ENCODE data around the gene NOTUM.

The NOTUM gene

DNA sequence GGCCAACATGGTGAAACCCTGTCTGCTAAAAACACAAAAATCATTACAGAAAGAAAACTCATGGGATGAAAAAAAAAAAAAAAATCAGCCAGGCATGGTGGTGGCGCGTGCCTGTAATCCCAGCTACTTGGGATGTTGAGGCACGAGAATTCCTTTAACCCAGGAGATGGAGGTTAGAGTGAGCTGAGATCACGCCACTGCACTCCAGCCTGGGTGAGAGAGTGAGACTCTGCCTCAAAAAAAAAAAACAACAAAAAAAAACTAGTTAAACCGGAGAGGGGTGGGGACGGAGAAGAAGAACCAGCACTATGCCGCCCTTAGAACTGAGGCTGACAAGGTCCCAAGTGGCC is 7.4 kb upstream of the NOTUM start:
- TF ChIP-seq, protein P1, sequence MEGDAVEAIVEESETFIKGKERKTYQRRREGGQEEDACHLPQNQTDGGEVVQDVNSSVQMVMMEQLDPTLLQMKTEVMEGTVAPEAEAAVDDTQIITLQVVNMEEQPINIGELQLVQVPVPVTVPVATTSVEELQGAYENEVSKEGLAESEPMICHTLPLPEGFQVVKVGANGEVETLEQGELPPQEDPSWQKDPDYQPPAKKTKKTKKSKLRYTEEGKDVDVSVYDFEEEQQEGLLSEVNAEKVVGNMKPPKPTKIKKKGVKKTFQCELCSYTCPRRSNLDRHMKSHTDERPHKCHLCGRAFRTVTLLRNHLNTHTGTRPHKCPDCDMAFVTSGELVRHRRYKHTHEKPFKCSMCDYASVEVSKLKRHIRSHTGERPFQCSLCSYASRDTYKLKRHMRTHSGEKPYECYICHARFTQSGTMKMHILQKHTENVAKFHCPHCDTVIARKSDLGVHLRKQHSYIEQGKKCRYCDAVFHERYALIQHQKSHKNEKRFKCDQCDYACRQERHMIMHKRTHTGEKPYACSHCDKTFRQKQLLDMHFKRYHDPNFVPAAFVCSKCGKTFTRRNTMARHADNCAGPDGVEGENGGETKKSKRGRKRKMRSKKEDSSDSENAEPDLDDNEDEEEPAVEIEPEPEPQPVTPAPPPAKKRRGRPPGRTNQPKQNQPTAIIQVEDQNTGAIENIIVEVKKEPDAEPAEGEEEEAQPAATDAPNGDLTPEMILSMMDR (IDR thresholded peaks at IDR 0.05; ENCODE audit: control extremely low read depth, extremely low read depth, low read depth, missing control alignments) = no peak
- CTCF ChIA-PET = interaction anchor here (1.2 to 2.7 kb wide), 3 partner anchors 8 to 185 kb away, joined by 3 to 22 read pairs (median 4); no protein-coding TSS in a partner anchor
- no peak for DNase-seq (ENCODE audit: extremely low spot score)
- POLR2A ChIA-PET = interaction anchor here (0.6 kb wide), 1 partner anchor 165 kb away, joined by 8 read pairs; no protein-coding TSS in a partner anchor

DNA sequence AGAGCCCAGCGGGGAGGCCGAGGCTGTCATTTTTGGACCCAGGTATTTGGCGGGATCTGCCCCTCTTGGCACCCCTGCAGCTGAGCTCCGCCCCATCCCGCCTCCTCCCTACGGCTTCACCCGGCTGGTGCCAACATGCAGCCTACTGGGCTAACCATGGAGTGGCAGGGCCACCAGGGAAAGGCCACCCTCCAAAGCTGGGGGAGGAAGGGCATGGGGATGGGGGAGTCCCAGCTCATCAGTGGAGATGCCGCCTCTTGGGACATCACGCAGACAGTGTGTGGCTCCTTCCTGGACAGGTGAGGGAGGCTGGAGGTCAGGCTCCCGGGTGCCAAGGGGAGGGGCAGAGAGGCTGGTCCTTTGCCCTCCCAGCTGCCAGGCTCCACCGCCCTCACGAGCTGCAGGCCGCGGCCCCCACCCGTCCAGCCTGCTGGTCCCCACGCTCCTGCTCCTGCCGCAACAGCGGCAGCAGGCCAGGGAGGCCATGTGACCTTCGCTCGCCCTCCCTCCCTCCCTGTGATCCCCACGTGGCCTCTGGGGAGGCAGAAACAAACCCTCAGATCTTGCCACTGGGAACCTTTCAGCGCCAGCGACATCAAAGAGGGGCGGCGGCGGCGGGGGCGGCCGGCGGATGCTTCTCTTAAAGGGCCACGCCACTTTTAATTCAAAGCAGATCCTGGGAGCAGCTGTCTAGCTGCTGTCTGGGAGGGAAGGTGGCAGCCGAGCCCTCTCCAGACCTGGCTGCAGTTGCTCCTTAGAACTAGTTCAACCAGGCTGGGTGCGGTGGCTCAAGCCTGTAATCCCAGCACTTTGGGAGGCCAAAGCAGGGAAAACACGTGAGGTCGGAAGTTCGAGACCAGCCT is 6.8 kb upstream of the NOTUM start:
- TF ChIP-seq, protein P1 (IDR thresholded peaks at IDR 0.05; ENCODE audit: control extremely low read depth, extremely low read depth, low read depth, missing control alignments) = no peak
- POLR2A ChIA-PET = interaction anchor here (0.6 to 1.4 kb wide), 2 partner anchors 9 to 165 kb away, joined by 6 to 8 read pairs; no protein-coding TSS in a partner anchor
- CTCF ChIA-PET = interaction anchor here (1.2 to 2.7 kb wide), 5 partner anchors 8 to 186 kb away, joined by 3 to 22 read pairs (median 4); no protein-coding TSS in a partner anchor
- peak; percentile 95 for DNase-seq (ENCODE audit: extremely low spot score)

DNA sequence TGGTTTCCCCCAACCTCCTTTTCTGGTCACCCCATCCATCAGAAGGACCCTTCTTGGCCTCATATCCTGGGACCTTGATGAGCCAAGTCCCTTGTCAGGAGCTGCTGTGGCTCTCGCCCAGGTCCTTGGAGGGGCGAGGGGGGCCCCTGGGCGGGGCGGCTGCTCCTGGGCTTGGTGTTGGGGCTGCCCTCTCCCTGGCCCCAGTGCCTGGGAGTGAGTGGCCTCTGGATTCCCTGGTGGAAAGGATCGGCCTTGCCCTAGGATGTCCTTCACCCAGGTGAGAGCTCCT is 6.2 kb upstream of the NOTUM start:
- POLR2A ChIA-PET = interaction anchor here (1.4 kb wide), 1 partner anchor 10 kb away, joined by 6 read pairs; no protein-coding TSS in a partner anchor
- TF ChIP-seq, protein P1 (IDR thresholded peaks at IDR 0.05; ENCODE audit: control extremely low read depth, extremely low read depth, low read depth, missing control alignments) = no peak
- DNase-seq (ENCODE audit: extremely low spot score) = no peak
- CTCF ChIA-PET = interaction anchor here (1.2 to 2.7 kb wide), 4 partner anchors 7 to 187 kb away, joined by 3 to 22 read pairs (median 5); no protein-coding TSS in a partner anchor

DNA sequence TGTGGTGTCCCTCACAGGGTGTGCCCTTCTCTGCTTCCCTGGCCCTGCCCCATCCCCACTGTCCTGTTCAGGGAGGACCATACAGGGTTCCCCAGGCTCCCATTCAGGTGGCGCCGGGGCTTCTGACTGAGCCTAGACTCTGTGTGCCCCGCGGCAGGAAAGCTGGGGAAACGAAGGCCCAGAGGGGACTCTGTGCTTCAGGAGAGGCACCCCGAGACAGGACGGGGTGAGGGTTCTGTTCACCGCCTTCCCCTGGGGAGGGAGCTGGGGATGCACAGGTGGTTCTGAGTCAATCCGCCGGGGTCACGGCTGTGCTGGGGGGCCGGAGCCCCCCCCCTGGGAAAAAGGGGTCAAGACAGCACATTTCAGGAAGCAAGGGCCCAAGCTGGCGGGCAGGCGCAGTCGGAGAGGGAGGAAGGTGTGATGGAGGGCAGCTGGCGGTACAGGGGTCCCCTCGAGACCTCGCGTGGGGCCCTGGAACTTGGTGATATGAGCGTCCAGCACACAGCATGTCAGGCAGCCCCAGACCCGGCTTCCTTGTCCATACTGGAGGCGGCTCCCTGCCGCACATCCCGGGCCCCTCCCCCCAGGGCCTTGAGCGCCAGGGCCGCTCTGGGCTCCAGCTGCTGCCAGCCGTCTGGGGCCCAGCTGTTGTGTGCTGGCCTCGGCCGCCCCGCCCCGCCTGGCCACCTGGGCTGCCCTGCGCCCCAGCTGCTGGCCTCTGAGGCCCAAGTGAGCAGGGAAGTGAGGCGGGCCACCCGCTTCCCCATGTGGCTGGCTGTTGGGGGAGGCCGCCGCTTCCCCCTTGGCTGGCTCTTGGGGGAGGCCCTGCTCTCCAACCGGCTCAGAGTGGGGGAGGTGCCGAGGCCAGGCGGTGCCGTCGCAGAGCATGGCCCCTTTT is 5.6 kb upstream of the NOTUM start:
- ChIA-PET CTCF (interaction anchor here (1.2 to 2.7 kb wide), 3 partner anchors 7 to 11 kb away, joined by 3 to 22 read pairs (median 7); no protein-coding TSS in a partner anchor), POLR2A (interaction anchor here (1.4 kb wide), 1 partner anchor 10 kb away, joined by 6 read pairs; no protein-coding TSS in a partner anchor)
- no peak for DNase-seq (ENCODE audit: extremely low spot score)
- TF ChIP-seq, protein P1 (IDR thresholded peaks at IDR 0.05; ENCODE audit: control extremely low read depth, extremely low read depth, low read depth, missing control alignments) = no peak

DNA sequence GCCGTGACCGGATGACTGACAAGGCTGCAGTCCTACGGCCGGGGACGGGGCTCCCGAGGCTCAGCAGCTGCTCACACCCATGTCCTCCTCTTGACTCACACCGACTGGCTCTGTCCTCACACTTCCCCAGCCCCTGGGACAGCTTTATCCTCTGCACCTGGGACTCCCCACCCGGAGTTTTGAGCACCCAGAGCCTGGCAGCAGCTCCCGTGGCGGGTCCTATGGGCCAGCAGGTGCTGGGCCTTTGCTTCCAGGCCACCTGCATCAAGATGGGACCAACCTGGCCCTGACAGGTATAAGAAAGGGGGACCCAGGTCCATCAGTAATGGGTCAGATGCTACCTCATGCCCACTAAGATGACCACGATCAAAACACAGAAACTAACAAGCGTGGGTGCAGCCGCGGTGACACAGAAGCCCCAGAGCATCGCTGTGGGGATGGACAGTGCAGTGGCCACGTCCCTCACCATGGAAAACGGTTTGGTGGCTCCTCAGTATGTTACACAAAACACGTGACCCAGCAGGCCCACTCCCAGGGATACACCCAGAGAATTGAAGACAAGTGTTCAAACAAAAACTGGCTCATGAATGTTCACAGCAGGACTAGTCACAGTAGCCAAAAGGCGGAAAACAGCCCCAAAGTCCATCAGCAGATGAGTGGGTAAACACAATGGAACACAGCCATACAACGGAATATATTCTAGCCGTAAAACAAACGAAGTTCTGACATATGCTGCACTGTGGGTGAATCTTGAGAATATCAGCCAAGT is 3.3 kb upstream of the NOTUM start:
- TF ChIP-seq, protein P1 (IDR thresholded peaks at IDR 0.05; ENCODE audit: control extremely low read depth, extremely low read depth, low read depth, missing control alignments) = no peak
- ChIA-PET POLR2A (no interaction called here), CTCF (interaction anchor here (1.6 to 2.5 kb wide), 2 partner anchors 21 to 57 kb away, joined by 3 to 8 read pairs; partner anchors contain the start of gene CENPX)
- DNase-seq (ENCODE audit: extremely low spot score) = no peak

Data from GM10248 (cell line).